Thyroid gland (tissue), 4 donors: ENCODE results near the gene KCNQ1. TPM values are rescaled to one million over a fixed set of nuclear protein-coding genes. Genes with fewer than 3 reads are reported as not detected.
A peak's percentile ranks its signal among the peaks of the same experiment; 100 is the strongest.

Experiments used
- DNase-seq, 2 donors: peaks; one replicate each; pipeline ENCODE4 v3.0.0-alpha.2; 2019
- H3K27ac ChIP-seq, 3 donors: fragments of 200-600 bp; sonication (generic); 1 replicate in 2 of 3; 2 replicates in 1 of 3; pipeline ENCODE4 v1.5.1; 2016 to 2019; ENCODE audit warnings: mild to moderate bottlenecking in 1 of 3, moderate library complexity in 1 of 3
- H3K27me3 ChIP-seq: fragments of 200-600 bp; sonication (generic); one replicate; pipeline ENCODE4 v1.5.1; 2019
- H3K36me3 ChIP-seq, 2 donors: fragments of 200-600 bp; sonication (generic); one replicate each; pipeline ENCODE4 v1.5.1; 2016 to 2019
- H3K4me1 ChIP-seq, 2 donors: fragments of 200-600 bp; sonication (generic); one replicate each; pipeline ENCODE4 v1.5.1; 2017 to 2019
- H3K4me3 ChIP-seq, 3 donors: fragments of 200-600 bp; sonication (generic); replicated peaks in 1 of 3; 1 replicate in 2 of 3; 2 replicates in 1 of 3; pipeline ENCODE4 v1.5.1; 2016; ENCODE audit warnings: mild to moderate bottlenecking in 1 of 3
- H3K9me3 ChIP-seq: fragments of 200-600 bp; sonication (generic); one replicate; pipeline ENCODE4 v1.5.1; 2017
- POLR2A ChIP-seq, 2 donors: fragments of 450-650 bp; IDR thresholded peaks; one replicate each; pipeline ENCODE4 v1.6.1; 2017; ENCODE audit warnings: antibody characterized with exemption in 2 of 2, mild to moderate bottlenecking in 2 of 2, moderate library complexity in 1 of 2
- WGBS, 2 donors: methylation state at CpG; one replicate each; pipeline ENCODE4 v1.1.5; 2017; 5-methylcytosine and 5-hydroxymethylcytosine counted together
- intact Hi-C: fragments of 100-400 bp; cut with DNase I; formaldehyde crosslinking; loops from one replicate; pipeline ENCODE4 v1.15.1; 2023
- total RNA-seq, 4 donors: library from RNA; depleted of rRNA; stranded (reverse); fragments of >200 nt; gene quantifications; one replicate each; pipeline ENCODE4 v1.2.3, GENCODE V29; 2016
- TF ChIP-seq, protein P1 (sequence below), 6 experiments: fragments of 200-600 bp in 3 of 6; fragments of 450-650 bp in 3 of 6; sonication (generic) in 3 of 6; IDR thresholded peaks; one replicate each; pipeline ENCODE4 v1.5.1; 2016 to 2019; ENCODE audit warnings: antibody characterized with exemption in 6 of 6, mild to moderate bottlenecking in 2 of 6, inconsistent platforms in 1 of 6, moderate library complexity in 1 of 6

KCNQ1 gene
- total RNA-seq, 4 donors from 2014 or later, result 51.3 to 103 (median 97.8) TPM

DNA sequence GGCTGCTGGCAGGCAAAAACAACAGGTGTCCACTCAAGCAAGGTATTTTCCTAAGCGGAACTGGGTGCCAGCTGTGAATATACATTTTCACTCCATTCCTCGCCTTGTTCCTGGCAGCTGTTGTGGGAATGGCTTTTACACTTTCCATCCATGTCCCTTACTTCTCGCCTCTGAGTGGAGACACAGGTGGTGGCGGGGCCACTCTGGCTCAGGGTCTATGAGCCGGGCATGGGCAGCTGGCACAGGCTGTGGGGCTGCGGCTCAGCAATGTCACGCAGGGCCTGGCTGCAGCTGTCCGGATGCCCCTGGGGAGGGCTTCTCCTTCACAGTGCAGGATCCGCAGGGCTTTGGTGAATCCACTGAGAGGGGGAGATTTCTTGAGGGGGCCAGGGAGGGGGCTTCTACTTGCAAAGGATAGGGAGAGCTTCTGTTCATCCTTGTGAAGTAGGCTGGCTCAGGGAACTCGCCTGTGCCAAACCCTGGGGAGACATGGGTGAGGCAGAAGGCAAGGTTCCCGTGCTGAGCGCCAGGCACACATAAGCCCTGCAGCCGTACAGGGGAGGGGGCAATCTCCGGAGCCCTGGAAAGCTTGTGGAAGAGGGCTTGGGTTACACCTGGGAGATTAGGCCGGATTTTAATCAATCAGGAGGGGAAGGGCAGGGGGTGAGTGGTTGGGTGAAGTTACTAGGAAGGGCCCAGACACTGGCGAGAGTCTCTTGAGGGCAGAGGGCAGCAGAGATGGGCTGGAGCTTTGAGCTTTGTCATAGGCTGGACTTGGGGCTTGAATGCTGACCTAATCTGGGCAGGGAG, 209.3 kb downstream of the KCNQ1 start:
- H3K27ac ChIP-seq, result peak overlapping the region in 1 of 3 donors; percentile 70
- 62 to 72% methylated on average over 16 of the region's 16 CpGs for WGBS, 2 donors
- no peaks in the 10 kb centered on the region for H3K27me3 ChIP-seq
- TF ChIP-seq POLR2A (IDR thresholded peaks at IDR 0.05), result no peak
- TF ChIP-seq, protein P1, sequence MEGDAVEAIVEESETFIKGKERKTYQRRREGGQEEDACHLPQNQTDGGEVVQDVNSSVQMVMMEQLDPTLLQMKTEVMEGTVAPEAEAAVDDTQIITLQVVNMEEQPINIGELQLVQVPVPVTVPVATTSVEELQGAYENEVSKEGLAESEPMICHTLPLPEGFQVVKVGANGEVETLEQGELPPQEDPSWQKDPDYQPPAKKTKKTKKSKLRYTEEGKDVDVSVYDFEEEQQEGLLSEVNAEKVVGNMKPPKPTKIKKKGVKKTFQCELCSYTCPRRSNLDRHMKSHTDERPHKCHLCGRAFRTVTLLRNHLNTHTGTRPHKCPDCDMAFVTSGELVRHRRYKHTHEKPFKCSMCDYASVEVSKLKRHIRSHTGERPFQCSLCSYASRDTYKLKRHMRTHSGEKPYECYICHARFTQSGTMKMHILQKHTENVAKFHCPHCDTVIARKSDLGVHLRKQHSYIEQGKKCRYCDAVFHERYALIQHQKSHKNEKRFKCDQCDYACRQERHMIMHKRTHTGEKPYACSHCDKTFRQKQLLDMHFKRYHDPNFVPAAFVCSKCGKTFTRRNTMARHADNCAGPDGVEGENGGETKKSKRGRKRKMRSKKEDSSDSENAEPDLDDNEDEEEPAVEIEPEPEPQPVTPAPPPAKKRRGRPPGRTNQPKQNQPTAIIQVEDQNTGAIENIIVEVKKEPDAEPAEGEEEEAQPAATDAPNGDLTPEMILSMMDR (IDR thresholded peaks at IDR 0.05), result no peak
- peak; percentile 56 to 73 for DNase-seq
- H3K4me1 ChIP-seq, result peaks cover 24 to 39% of the 10 kb centered on the region in 2 donors
- no peaks in the 10 kb centered on the region for H3K9me3 ChIP-seq
- H3K36me3 ChIP-seq, result no peaks in the 10 kb centered on the region
- no peak overlapping the region for H3K4me3 ChIP-seq
- intact Hi-C loops, result no loop called here

DNA sequence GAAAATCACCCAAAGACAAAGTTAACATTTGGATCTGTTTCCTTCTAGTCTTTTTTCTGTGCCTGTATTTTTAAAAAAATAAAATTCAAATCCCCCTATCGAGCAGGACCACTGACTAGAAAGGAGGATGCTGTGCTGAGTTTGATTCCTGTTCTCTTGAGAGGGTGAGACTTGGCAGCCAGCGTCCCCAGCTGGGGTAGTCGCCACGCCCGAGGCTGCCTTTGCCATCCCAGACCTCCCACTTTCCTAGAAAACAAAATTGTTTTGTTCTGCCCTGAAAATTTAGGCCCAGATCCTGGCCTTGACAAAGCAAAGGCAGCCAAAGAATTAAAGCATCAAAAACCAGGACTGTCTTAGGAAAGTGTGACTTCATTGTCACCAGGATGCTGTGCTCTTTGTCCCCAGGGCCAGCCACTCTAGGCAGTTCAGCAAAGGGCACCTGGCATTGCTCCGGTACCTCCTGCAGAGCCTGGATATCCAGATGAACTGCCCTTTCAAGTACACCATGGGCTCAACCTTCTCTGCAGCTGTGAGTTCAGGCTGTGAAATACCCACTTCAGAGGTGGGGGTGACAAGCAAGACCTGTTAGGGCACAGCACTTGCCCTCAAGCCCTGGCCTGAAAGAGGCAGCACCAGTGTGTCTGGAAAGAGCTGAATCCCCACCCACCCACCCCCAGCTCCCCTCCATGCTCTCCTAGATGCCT, 210.4 kb downstream of the KCNQ1 start:
- no peaks in the 10 kb centered on the region for H3K9me3 ChIP-seq
- H3K4me1 ChIP-seq, result peaks cover 24 to 39% of the 10 kb centered on the region in 2 donors
- no peaks in the 10 kb centered on the region for H3K36me3 ChIP-seq
- TF ChIP-seq, protein P1 (IDR thresholded peaks at IDR 0.05), result no peak
- no peak for TF ChIP-seq POLR2A (IDR thresholded peaks at IDR 0.05)
- no peak overlapping the region for H3K4me3 ChIP-seq
- intact Hi-C loops, result no loop called here
- H3K27ac ChIP-seq, result no peak overlapping the region
- WGBS, 2 donors, result 89 to 91% methylated on average over 6 of the region's 6 CpGs
- H3K27me3 ChIP-seq, result no peaks in the 10 kb centered on the region
- DNase-seq, result no peak

DNA sequence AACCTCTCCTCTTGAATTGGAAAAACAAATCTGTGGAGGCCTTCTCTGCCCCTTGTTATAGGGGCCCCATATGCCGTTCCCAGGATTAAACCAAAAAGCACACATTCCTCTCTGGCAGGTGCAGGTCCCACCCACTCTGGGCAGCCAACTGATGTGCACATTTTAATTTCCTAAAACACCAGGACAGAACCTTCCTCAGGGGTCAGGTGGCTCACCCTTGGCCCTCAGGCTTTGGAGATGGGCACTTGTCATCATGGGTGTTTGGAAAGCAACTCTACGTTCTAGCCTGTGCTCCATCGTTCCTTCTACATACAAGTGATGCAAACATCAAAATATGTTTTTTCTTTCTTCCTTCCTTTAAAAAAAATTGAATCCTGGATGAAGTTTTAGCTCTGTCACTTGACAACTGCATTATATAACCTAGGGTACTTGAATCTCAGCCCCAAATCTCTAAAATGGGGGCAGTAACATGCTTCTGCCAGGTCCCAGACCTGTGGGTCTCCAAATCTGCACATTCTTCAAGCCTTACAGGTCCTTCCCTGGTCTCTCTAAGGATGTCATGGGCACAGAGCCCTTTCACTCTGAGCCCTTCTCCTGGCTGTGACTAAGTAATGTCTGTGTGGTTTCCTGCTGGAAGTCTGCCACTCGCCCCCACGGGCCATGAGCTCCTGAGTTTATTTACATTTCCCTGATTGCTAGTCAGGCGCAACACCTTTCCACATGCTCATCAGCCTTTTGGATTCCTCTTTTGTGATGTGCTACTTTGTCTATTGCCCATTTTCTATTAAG, 211.2 kb downstream of the KCNQ1 start:
- H3K9me3 ChIP-seq, result no peaks in the 10 kb centered on the region
- peaks cover 24 to 39% of the 10 kb centered on the region in 2 donors for H3K4me1 ChIP-seq
- TF ChIP-seq POLR2A (IDR thresholded peaks at IDR 0.05), result no peak
- TF ChIP-seq, protein P1 (IDR thresholded peaks at IDR 0.05), result no peak
- H3K27ac ChIP-seq, result no peak overlapping the region
- no peaks in the 10 kb centered on the region for H3K27me3 ChIP-seq
- H3K4me3 ChIP-seq, result no peak overlapping the region
- intact Hi-C loops, result no loop called here
- no peaks in the 10 kb centered on the region for H3K36me3 ChIP-seq
- WGBS, 2 donors, result 49 to 63% methylated on average over 6 of the region's 6 CpGs
- peak; percentile 58 to 63 for DNase-seq

DNA sequence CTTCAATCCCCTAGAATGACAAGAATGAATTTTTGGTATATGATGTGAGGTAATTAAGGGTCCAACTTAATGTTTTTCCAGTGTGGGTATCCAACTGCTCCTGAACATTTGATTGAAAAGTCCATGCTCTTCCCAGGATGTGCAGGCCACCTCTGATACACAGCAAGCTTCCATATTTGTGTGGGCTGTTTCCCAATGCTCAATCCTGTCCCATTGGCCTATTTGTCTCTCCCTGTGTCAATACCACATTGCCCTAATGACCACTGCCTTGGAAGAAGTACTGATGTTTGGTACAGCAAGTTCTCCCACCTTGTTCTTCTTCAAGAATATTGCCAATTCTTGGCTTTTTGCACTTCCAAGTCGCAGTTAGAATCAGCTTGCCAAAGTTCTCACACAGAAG, 212.1 kb downstream of the KCNQ1 start:
- Histone ChIP-seq H3K9me3 (no peaks in the 10 kb centered on the region), H3K4me1 (peaks cover 24 to 39% of the 10 kb centered on the region in 2 donors), H3K4me3 (no peak overlapping the region), H3K27ac (no peak overlapping the region), H3K36me3 (no peaks in the 10 kb centered on the region), H3K27me3 (no peaks in the 10 kb centered on the region)
- DNase-seq, result no peak
- intact Hi-C loops, result no loop called here
- 81 to 91% methylated on average over 1 of the region's 1 CpG for WGBS, 2 donors
- no peak for TF ChIP-seq POLR2A (IDR thresholded peaks at IDR 0.05)
- TF ChIP-seq, protein P1 (IDR thresholded peaks at IDR 0.05), result no peak
